Measurements from ENCODE around the gene CGREF1. TPM values are rescaled to one million over a fixed set of nuclear protein-coding genes. Genes with fewer than 3 reads are reported as not detected.

The CGREF1 gene
- total and polyA plus RNA-seq, 3 experiments from 2014 or later = 0.17 to 3.5 (median 2.7) TPM

GRCh38 chr2:27134781-27135477, 16.0 kb upstream of the CGREF1 start:
- DNase-seq = no peak
- Mint-ChIP-seq H3K36me3 (peaks cover 0 to 37% (median 0%) of the 10 kb centered on the region in 3 donors), H3K27ac (peak overlapping the region; percentile 76 to 98 (median 96)), H3K4me1 (peaks cover 19 to 31% (median 21%) of the 10 kb centered on the region in 3 donors), H3K4me3 (peak overlapping the region; percentile 89 to 97 (median 94)), H3K9me3 (peaks cover 0 to 2% (median 0%) of the 10 kb centered on the region in 5 donors), H3K27me3 (peaks cover 0 to 2% of the 10 kb centered on the region in 2 donors)
- Histone ChIP-seq H3K9me3 (ENCODE audit: low read length) (no peaks in the 10 kb centered on the region), H3K36me3 (ENCODE audit: insufficient read depth, low read length) (peaks cover 15% of the 10 kb centered on the region), H3K27me3 (ENCODE audit: insufficient read depth, low read length, poor library complexity, severe bottlenecking) (no peaks in the 10 kb centered on the region), H3K4me3 (ENCODE audit: low read length) (peak overlapping the region; percentile 86), H3K4me1 (ENCODE audit: insufficient read depth, low read length) (peaks cover 15% of the 10 kb centered on the region), H3K27ac (ENCODE audit: low read depth, low read length) (peak overlapping the region; percentile 91)
- CTCF ChIA-PET = interaction anchor here (2.0 to 3.6 kb wide), 2 partner anchors 11 to 48 kb away, joined by 6 to 24 read pairs; partner anchors contain the start of genes ABHD1 and KHK
- POLR2A ChIA-PET = interaction anchor here (1.9 to 2.6 kb wide), 2 partner anchors 11 to 64 kb away, joined by 5 to 27 read pairs; partner anchors contain the start of genes ABHD1 and OST4

GRCh38 chr2:27133905-27134780, 15.2 kb upstream of the CGREF1 start, which contains the start of gene PREB:
Gene PREB (minus strand): TSS chr2:27134636. CDS start chr2:27134421, 215 bp downstream.
- H3K4me3 Mint-ChIP-seq = peak within 1 kb of the TSS; percentile 89 to 97 (median 94)
- CTCF ChIA-PET = interaction anchor here (0.9 to 3.6 kb wide), 3 partner anchors 10 to 172 kb away, joined by 3 to 24 read pairs (median 6); partner anchors contain the start of genes ABHD1 and KHK

GRCh38 chr2:27133195-27133875, 14.4 kb upstream of the CGREF1 start:
- H3K4me3 ChIP-seq (ENCODE audit: low read length) = peak overlapping the region; percentile 86
- peaks cover 0 to 2% of the 10 kb centered on the region in 2 donors for H3K27me3 Mint-ChIP-seq
- H3K36me3 ChIP-seq (ENCODE audit: insufficient read depth, low read length) = peaks cover 15% of the 10 kb centered on the region
- peaks cover 21 to 31% (median 21%) of the 10 kb centered on the region in 3 donors for H3K4me1 Mint-ChIP-seq
- H3K27ac Mint-ChIP-seq = peak overlapping the region; percentile 79 to 98 (median 90)
- H3K9me3 Mint-ChIP-seq = peaks cover 0 to 2% (median 0%) of the 10 kb centered on the region in 5 donors
- H3K27ac ChIP-seq (ENCODE audit: low read depth, low read length) = peak overlapping the region; percentile 91
- ChIA-PET POLR2A (interaction anchor here (1.3 to 2.6 kb wide), 3 partner anchors 10 to 79 kb away, joined by 5 to 27 read pairs (median 7); partner anchors contain the start of genes ABHD1, ATRAID, OST4 and SLC5A6), CTCF (interaction anchor here (0.9 to 3.6 kb wide), 3 partner anchors 9 to 172 kb away, joined by 3 to 24 read pairs (median 6); partner anchors contain the start of genes ABHD1 and KHK)
- peaks cover 15% of the 10 kb centered on the region for H3K4me1 ChIP-seq (ENCODE audit: insufficient read depth, low read length)
- peaks cover 0 to 49% (median 0%) of the 10 kb centered on the region in 3 donors for H3K36me3 Mint-ChIP-seq
- H3K9me3 ChIP-seq (ENCODE audit: low read length) = no peaks in the 10 kb centered on the region
- H3K27me3 ChIP-seq (ENCODE audit: insufficient read depth, low read length, poor library complexity, severe bottlenecking) = no peaks in the 10 kb centered on the region
- H3K4me3 Mint-ChIP-seq = peak overlapping the region; percentile 89 to 97 (median 94)
- DNase-seq = no peak

More at GRCh38 chr2:27133905-27134780, 15.2 kb upstream of the CGREF1 start, which contains the start of gene PREB:
- Mint-ChIP-seq H3K9me3 (peaks cover 0 to 2% (median 0%) of the 10 kb centered on the region in 5 donors), H3K4me1 (peaks cover 21 to 31% (median 21%) of the 10 kb centered on the region in 3 donors), H3K27ac (peak within 1 kb of the TSS; percentile 83 to 98 (median 97)), H3K36me3 (peaks cover 0 to 44% (median 0%) of the 10 kb centered on the region in 3 donors), H3K27me3 (peaks cover 0 to 2% of the 10 kb centered on the region in 2 donors)
- peak within 1 kb of the TSS; percentile 91 for H3K27ac ChIP-seq (ENCODE audit: low read depth, low read length)
- POLR2A ChIA-PET = interaction anchor here (0.6 to 2.6 kb wide), 4 partner anchors 10 to 145 kb away, joined by 3 to 27 read pairs (median 6); partner anchors contain the start of genes ABHD1, ATRAID, OST4 and SLC5A6
- H3K4me3 ChIP-seq (ENCODE audit: low read length) = peak within 1 kb of the TSS; percentile 86
- peaks cover 15% of the 10 kb centered on the region for H3K4me1 ChIP-seq (ENCODE audit: insufficient read depth, low read length)
- peak; percentile 97 to 99 (median 98) for DNase-seq
- H3K36me3 ChIP-seq (ENCODE audit: insufficient read depth, low read length) = peaks cover 15% of the 10 kb centered on the region
- H3K9me3 ChIP-seq (ENCODE audit: low read length) = no peaks in the 10 kb centered on the region
- no peaks in the 10 kb centered on the region for H3K27me3 ChIP-seq (ENCODE audit: insufficient read depth, low read length, poor library complexity, severe bottlenecking)

- no peaks in the 10 kb centered on the region for H3K27me3 ChIP-seq (ENCODE audit: insufficient read depth, low read length, poor library complexity, severe bottlenecking)
- no peak overlapping the region for H3K27ac ChIP-seq (ENCODE audit: low read depth, low read length)
- Mint-ChIP-seq H3K4me1 (peaks cover 21 to 31% (median 21%) of the 10 kb centered on the region in 3 donors), H3K27me3 (peaks cover 0 to 2% of the 10 kb centered on the region in 2 donors), H3K36me3 (peaks cover 0 to 49% (median 0%) of the 10 kb centered on the region in 3 donors), H3K27ac (peak overlapping the region in 3 of 8 donors; percentile 12 to 45 (median 21)), H3K4me3 (peak overlapping the region in 3 of 7 donors; percentile 47 to 73 (median 65)), H3K9me3 (peaks cover 0 to 2% (median 0%) of the 10 kb centered on the region in 5 donors)
- no peak overlapping the region for H3K4me3 ChIP-seq (ENCODE audit: low read length)
- no peak for DNase-seq
- POLR2A ChIA-PET = no interaction called here
- CTCF ChIA-PET = no interaction called here
- no peaks in the 10 kb centered on the region for H3K9me3 ChIP-seq (ENCODE audit: low read length)
- peaks cover 15% of the 10 kb centered on the region for H3K36me3 ChIP-seq (ENCODE audit: insufficient read depth, low read length)
- peaks cover 15% of the 10 kb centered on the region for H3K4me1 ChIP-seq (ENCODE audit: insufficient read depth, low read length)
Observed at GRCh38 chr2:27131429-27131828, 12.5 kb upstream of the CGREF1 start.

- CTCF ChIA-PET = no interaction called here
Observed at GRCh38 chr2:27130396-27130795, 11.5 kb upstream of the CGREF1 start.

GRCh38 chr2:27128668-27129571, 10.0 kb upstream of the CGREF1 start:
- ChIA-PET CTCF (interaction anchor here (0.9 kb wide), 1 partner anchor 42 kb away, joined by 3 read pairs; the partner anchor contains the start of gene KHK), POLR2A (no interaction called here)
- peaks cover 15% of the 10 kb centered on the region for H3K36me3 ChIP-seq (ENCODE audit: insufficient read depth, low read length)
- Mint-ChIP-seq H3K27me3 (no peaks in the 10 kb centered on the region), H3K9me3 (no peaks in the 10 kb centered on the region), H3K4me1 (peaks cover 22 to 24% (median 23%) of the 10 kb centered on the region in 3 donors), H3K27ac (peak overlapping the region in 4 of 8 donors; percentile 9 to 71 (median 58)), H3K4me3 (peak overlapping the region in 1 of 7 donors; percentile 73), H3K36me3 (peaks cover 0 to 47% (median 0%) of the 10 kb centered on the region in 3 donors)
- no peaks in the 10 kb centered on the region for H3K9me3 ChIP-seq (ENCODE audit: low read length)
- no peak overlapping the region for H3K4me3 ChIP-seq (ENCODE audit: low read length)
- DNase-seq = no peak
- H3K4me1 ChIP-seq (ENCODE audit: insufficient read depth, low read length) = peaks cover 16% of the 10 kb centered on the region
- no peak overlapping the region for H3K27ac ChIP-seq (ENCODE audit: low read depth, low read length)
- no peaks in the 10 kb centered on the region for H3K27me3 ChIP-seq (ENCODE audit: insufficient read depth, low read length, poor library complexity, severe bottlenecking)

More at GRCh38 chr2:27130396-27130795, 11.5 kb upstream of the CGREF1 start:
- Mint-ChIP-seq H3K9me3 (peaks cover 0 to 2% (median 0%) of the 10 kb centered on the region in 5 donors), H3K4me3 (peak overlapping the region in 1 of 7 donors; percentile 29), H3K27me3 (peaks cover 0 to 2% of the 10 kb centered on the region in 2 donors), H3K4me1 (peaks cover 21 to 31% (median 21%) of the 10 kb centered on the region in 3 donors), H3K27ac (peak overlapping the region in 2 of 8 donors; percentile 46 to 66), H3K36me3 (peaks cover 0 to 49% (median 0%) of the 10 kb centered on the region in 3 donors)
- Histone ChIP-seq H3K4me3 (ENCODE audit: low read length) (no peak overlapping the region), H3K27me3 (ENCODE audit: insufficient read depth, low read length, poor library complexity, severe bottlenecking) (no peaks in the 10 kb centered on the region), H3K27ac (ENCODE audit: low read depth, low read length) (no peak overlapping the region), H3K9me3 (ENCODE audit: low read length) (no peaks in the 10 kb centered on the region), H3K36me3 (ENCODE audit: insufficient read depth, low read length) (peaks cover 15% of the 10 kb centered on the region), H3K4me1 (ENCODE audit: insufficient read depth, low read length) (peaks cover 15% of the 10 kb centered on the region)
- DNase-seq = no peak
- POLR2A ChIA-PET = no interaction called here
